Measurements from ENCODE around the gene MAB21L3.

MAB21L3 gene

DNA sequence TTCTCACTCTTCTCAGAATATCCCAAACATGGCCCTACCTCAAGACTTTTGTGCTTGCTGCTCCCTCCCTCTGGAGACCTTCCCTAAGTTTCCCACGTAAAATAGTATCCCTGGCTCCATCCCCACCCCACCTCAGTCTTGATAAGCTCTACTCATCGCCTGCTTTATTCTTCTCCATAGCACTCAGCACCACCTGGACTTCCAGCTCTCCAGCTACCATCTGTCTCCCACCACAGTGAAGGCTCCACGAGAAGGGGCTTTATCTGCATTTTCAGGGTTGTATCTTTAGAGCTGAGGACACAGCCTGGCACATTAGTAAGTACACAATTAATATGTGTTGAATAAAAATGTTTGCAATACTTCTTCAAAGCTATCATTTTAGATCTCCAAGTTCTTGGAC lies 37.8 kb downstream of the MAB21L3 start:
- Histone ChIP-seq H3K4me2 (ENCODE audit: low read depth, low read length) (no peak overlapping the region), H3K36me3 (replicated peaks; ENCODE audit: insufficient read depth, low read length) (no peaks in the 10 kb centered on the region), H3K4me3 (ENCODE audit: low read length) (no peak overlapping the region), H2AFZ (ENCODE audit: low read length) (no peak overlapping the region), H3K27ac (ENCODE audit: low read length) (no peak overlapping the region), H3K9ac (ENCODE audit: low read length) (no peak overlapping the region), H3K9me2 (replicated peaks; ENCODE audit: insufficient read depth, low read length) (no peaks in the 10 kb centered on the region), H3K27me3 (replicated peaks; ENCODE audit: insufficient read depth, low read length) (no peaks in the 10 kb centered on the region), H3F3A (ENCODE audit: insufficient read depth, low read length) (no peaks in the 10 kb centered on the region), H4K20me1 (ENCODE audit: insufficient read depth, low read length) (no peaks in the 10 kb centered on the region), H3K9me3 (replicated peaks; ENCODE audit: insufficient read depth, low read length) (no peaks in the 10 kb centered on the region), H3K79me2 (ENCODE audit: low read length) (no peaks in the 10 kb centered on the region), H3K4me1 (ENCODE audit: low read length) (no peaks in the 10 kb centered on the region)
- DNase-seq = no peak
- TF ChIP-seq, protein P1, sequence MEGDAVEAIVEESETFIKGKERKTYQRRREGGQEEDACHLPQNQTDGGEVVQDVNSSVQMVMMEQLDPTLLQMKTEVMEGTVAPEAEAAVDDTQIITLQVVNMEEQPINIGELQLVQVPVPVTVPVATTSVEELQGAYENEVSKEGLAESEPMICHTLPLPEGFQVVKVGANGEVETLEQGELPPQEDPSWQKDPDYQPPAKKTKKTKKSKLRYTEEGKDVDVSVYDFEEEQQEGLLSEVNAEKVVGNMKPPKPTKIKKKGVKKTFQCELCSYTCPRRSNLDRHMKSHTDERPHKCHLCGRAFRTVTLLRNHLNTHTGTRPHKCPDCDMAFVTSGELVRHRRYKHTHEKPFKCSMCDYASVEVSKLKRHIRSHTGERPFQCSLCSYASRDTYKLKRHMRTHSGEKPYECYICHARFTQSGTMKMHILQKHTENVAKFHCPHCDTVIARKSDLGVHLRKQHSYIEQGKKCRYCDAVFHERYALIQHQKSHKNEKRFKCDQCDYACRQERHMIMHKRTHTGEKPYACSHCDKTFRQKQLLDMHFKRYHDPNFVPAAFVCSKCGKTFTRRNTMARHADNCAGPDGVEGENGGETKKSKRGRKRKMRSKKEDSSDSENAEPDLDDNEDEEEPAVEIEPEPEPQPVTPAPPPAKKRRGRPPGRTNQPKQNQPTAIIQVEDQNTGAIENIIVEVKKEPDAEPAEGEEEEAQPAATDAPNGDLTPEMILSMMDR (IDR thresholded peaks at IDR 0.05; ENCODE audit: low read length) = no peak
- no peak for TF ChIP-seq EZH2 (optimal IDR thresholded peaks at IDR 0.05; ENCODE audit: low read depth, low read length)
- TF ChIP-seq EZH2phosphoT487 (IDR thresholded peaks at IDR 0.05; ENCODE audit: low read length) = no peak

DNA sequence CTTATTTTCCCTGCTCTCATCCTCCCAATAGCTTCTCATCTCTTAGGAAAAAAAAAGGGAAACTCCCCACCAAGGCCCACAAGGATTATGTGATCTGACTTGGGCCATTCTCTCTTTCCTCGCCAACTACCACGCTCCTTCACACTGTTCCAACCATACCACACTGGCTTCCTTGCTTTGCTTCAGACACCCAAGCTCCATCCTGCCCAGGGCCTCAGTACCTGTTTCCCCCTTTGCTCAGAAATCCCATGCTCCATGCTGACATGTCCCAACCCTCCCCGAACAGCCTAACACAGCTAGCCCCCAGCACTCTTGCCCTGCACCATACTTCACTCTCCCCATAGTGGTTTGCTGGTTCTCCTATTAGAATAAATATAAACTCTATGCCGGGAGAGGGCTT lies 39.2 kb downstream of the MAB21L3 start:
- no peak for DNase-seq
- Histone ChIP-seq H2AFZ (ENCODE audit: low read length) (no peak overlapping the region), H3K79me2 (ENCODE audit: low read length) (no peaks in the 10 kb centered on the region), H3K4me3 (ENCODE audit: low read length) (no peak overlapping the region), H3K27ac (ENCODE audit: low read length) (no peak overlapping the region), H3K9me2 (replicated peaks; ENCODE audit: insufficient read depth, low read length) (no peaks in the 10 kb centered on the region), H3F3A (ENCODE audit: insufficient read depth, low read length) (no peaks in the 10 kb centered on the region), H3K4me1 (ENCODE audit: low read length) (no peaks in the 10 kb centered on the region), H4K20me1 (ENCODE audit: insufficient read depth, low read length) (no peaks in the 10 kb centered on the region), H3K27me3 (replicated peaks; ENCODE audit: insufficient read depth, low read length) (no peaks in the 10 kb centered on the region), H3K36me3 (replicated peaks; ENCODE audit: insufficient read depth, low read length) (no peaks in the 10 kb centered on the region), H3K4me2 (ENCODE audit: low read depth, low read length) (no peak overlapping the region), H3K9me3 (replicated peaks; ENCODE audit: insufficient read depth, low read length) (no peaks in the 10 kb centered on the region), H3K9ac (ENCODE audit: low read length) (no peak overlapping the region)
- TF ChIP-seq, protein P1 (IDR thresholded peaks at IDR 0.05; ENCODE audit: low read length) = no peak
- no peak for TF ChIP-seq EZH2phosphoT487 (IDR thresholded peaks at IDR 0.05; ENCODE audit: low read length)

DNA sequence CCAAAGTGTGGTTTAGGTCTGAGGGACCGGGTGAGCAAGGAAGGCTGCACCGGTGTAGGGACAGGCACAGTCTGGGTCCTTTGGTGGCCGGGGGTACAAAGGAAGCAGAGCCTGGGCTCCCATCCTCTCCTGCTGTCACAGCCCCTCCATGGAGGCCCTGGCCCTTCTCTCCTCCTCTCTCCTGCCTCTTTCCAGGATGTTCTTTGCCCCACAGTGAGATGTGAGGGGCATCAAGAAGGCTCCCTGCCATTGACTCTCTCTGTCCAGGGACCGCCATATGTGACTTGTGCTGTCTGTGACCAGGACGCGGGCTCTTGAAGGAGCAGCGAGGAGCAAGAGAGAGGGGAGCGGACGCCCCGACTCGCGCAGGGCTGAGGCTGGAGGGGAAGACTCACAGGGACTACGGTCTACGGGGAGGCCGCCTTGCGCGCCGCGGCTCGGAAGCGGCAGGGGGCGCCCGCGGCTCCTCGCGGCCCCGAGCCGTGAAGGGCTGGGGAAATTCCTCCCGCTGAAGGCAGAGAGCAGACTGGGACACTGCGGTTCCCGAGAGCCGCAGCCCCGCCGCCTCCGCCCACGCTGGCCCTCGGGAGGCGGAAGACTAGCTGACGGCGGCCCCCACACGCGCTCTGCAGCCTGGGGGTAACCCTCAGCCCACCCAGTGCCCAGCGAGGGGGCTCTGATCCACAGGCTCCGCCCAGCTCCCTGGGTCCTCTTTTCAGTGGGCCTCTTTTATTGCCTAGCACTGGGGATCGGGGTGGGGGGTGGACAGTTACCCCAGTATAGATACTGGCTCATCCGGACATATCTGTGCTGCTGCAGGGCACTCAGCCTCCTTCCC lies 40.8 kb downstream of the MAB21L3 start:
- no peaks in the 10 kb centered on the region for H3K79me2 ChIP-seq (ENCODE audit: low read length)
- no peaks in the 10 kb centered on the region for H3F3A ChIP-seq (ENCODE audit: insufficient read depth, low read length)
- H3K4me1 ChIP-seq (ENCODE audit: low read length) = no peaks in the 10 kb centered on the region
- H3K36me3 ChIP-seq (replicated peaks; ENCODE audit: insufficient read depth, low read length) = no peaks in the 10 kb centered on the region
- peak overlapping the region; percentile 74 for H2AFZ ChIP-seq (ENCODE audit: low read length)
- DNase-seq = peak; percentile 58
- H3K9me3 ChIP-seq (replicated peaks; ENCODE audit: insufficient read depth, low read length) = no peaks in the 10 kb centered on the region
- H3K4me3 ChIP-seq (ENCODE audit: low read length) = peak overlapping the region; percentile 53
- no peaks in the 10 kb centered on the region for H3K27me3 ChIP-seq (replicated peaks; ENCODE audit: insufficient read depth, low read length)
- peak overlapping the region; percentile 70 for H3K4me2 ChIP-seq (ENCODE audit: low read depth, low read length)
- H3K9me2 ChIP-seq (replicated peaks; ENCODE audit: insufficient read depth, low read length) = no peaks in the 10 kb centered on the region
- TF ChIP-seq EZH2 (optimal IDR thresholded peaks at IDR 0.05; ENCODE audit: low read depth, low read length) (no peak), EZH2phosphoT487 (IDR thresholded peaks at IDR 0.05; ENCODE audit: low read length) (no peak)
- TF ChIP-seq, protein P1 (IDR thresholded peaks at IDR 0.05; ENCODE audit: low read length) = peak; percentile 61
- H3K9ac ChIP-seq (ENCODE audit: low read length) = peak overlapping the region; percentile 31; the same call in 1 of the 2 replicates
- no peaks in the 10 kb centered on the region for H4K20me1 ChIP-seq (ENCODE audit: insufficient read depth, low read length)
- H3K27ac ChIP-seq (ENCODE audit: low read length) = no peak overlapping the region

Data from MM.1S (cell line).